Mesodermal cell (in vitro differentiated cells): ENCODE measurements around the gene RPL35.

Experiments used
- H3K27ac ChIP-seq: 2 replicates; pipeline ENCODE4 v1.7.0; 2013; ENCODE audit warnings: mild to moderate bottlenecking, low read depth, low read length, moderate library complexity; ENCODE audit not compliant: severe bottlenecking
- H3K36me3 ChIP-seq: 2 replicates; pipeline ENCODE4 v1.7.1; 2013; ENCODE audit warnings: mild to moderate bottlenecking, low read length, moderate library complexity; ENCODE audit not compliant: control insufficient read depth, insufficient read depth
- H3K4me1 ChIP-seq: one replicate; pipeline ENCODE4 v1.7.1; 2013; ENCODE audit warnings: mild to moderate bottlenecking, low read length; ENCODE audit not compliant: insufficient read depth, control insufficient read depth, poor library complexity, severe bottlenecking
- H3K4me3 ChIP-seq: 2 replicates; pipeline ENCODE4 v1.7.0; 2013; ENCODE audit warnings: low read length, control low read depth, mild to moderate bottlenecking; ENCODE audit not compliant: insufficient read depth, poor library complexity, severe bottlenecking; ENCODE audit errors: extremely low read depth
- H3K9me3 ChIP-seq: 2 replicates; pipeline ENCODE4 v1.7.1; 2013; ENCODE audit warnings: mild to moderate bottlenecking, low read length, moderate library complexity; ENCODE audit not compliant: control insufficient read depth
- WGBS, 2 experiments: methylation state at CpG; one replicate each; pipeline ENCODE4 v1.1.5; 2013; ENCODE audit warnings: missing lambda C conversion rate in 2 of 2; ENCODE audit not compliant: insufficient coverage in 2 of 2; 5-methylcytosine and 5-hydroxymethylcytosine counted together

The RPL35 gene

DNA sequence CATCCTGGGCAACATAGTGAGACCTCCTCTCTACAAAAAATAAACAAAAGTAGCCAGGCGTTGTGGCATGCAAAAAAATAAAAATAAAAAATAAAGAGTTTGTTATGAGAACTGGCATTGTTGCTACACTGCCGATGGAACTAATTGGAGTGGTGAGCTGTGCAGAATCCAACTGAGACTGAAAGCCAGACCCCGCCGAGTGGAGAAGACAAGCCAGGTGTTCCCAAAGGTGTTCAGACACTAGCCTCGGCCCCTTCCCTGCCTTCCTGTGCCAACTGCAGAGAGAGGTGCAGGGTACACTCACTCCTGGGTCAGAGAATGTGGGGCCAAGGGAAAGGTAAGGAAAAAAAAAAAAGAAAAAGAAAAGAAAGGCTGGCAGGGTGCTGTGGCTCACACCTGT is 46.2 kb downstream of the RPL35 start:
- 85 to 88% methylated on average over 4 of the region's 5 CpGs for WGBS, 2 experiments
- Histone ChIP-seq H3K9me3 (no peaks in the 10 kb centered on the region), H3K4me1 (peaks cover 53% of the 10 kb centered on the region), H3K27ac (no peak overlapping the region), H3K4me3 (no peak overlapping the region), H3K36me3 (no peaks in the 10 kb centered on the region)

DNA sequence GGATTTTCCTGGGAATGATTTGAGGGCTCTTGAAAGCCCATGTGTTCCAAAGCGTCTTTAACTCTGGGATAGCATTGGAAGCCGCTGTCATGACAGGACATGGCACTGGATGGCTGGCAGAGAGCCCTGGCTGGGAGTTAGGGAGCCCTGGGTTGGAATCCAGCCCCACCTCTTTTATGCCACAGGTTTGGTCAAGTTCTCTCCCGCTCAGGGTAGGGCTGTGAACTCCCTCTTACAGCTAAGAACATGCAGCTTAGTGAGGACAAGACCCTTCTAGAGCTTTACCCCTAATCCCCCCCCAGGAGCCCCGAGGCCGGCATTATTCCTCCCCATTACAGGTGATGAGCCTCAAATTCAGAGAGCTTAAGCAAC is 47.6 kb downstream of the RPL35 start:
- H3K9me3 ChIP-seq: no peaks in the 10 kb centered on the region
- H3K36me3 ChIP-seq: no peaks in the 10 kb centered on the region
- 100% methylated on average over 2 to 3 of the region's 5 CpGs for WGBS, 2 experiments
- H3K4me1 ChIP-seq: peaks cover 61% of the 10 kb centered on the region
- H3K4me3 ChIP-seq: no peak overlapping the region
- H3K27ac ChIP-seq: peak overlapping the region; percentile 98

DNA sequence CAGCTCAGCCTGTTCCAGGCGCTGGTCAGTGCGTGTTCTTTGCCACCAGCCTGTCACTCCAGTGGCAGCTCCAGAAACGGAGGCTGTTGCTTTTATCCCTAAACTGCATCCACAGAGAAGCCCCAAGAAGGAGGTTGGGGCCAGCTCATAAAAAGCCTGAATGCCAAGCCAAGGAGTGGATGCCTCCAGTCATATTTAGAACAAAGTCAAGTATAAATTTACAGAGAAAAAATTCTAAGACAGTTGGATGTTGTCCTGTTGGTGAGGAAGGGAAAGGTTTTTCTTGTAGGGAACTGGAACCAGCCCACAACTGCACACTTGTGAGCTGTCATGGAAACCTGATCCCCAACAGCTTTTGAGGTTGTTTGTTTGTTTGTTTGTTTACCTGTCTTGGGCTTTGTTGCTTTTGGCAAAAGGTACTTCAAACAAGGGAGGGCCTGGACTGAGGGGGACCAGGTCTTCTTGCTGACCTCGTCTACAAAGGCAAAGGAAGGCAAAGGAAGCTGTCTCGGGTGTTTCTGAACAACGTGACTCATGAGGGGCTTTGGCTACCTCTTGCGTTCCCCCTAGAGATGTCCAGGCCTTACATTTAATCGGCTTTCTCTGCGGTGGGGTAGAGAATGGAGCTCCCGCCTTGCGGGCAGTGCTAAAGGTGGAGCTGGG is 48.1 kb downstream of the RPL35 start:
- H3K27ac ChIP-seq: peak overlapping the region; percentile 98

DNA sequence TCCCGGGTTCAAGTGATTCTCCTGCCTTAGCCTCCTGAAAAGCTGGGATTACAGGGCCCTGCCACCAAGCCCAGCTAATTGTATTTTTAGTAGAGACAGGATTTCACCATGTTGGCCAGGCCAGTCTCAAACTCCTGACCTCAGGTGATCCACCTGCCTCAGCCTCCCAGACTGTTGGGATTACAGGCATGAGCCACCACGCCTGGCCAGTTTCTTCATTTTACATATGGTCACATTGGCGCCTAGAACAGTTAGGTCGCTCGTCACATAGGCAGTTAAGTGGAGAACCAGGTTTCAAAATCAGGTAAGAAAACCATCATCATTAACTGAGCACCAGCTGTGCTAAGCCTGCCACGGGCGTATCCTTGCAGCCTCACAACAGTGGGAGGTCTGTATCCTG is 48.7 kb downstream of the RPL35 start:
- no peak overlapping the region for H3K4me3 ChIP-seq
- peaks cover 57% of the 10 kb centered on the region for H3K4me1 ChIP-seq
- H3K27ac ChIP-seq: peak overlapping the region; percentile 98
- WGBS, 2 experiments: 84 to 90% methylated on average over 5 to 7 of the region's 7 CpGs
- H3K9me3 ChIP-seq: no peaks in the 10 kb centered on the region
- no peaks in the 10 kb centered on the region for H3K36me3 ChIP-seq

More for the DNA sequence above, 48.1 kb downstream of the RPL35 start:
- H3K36me3 ChIP-seq: no peaks in the 10 kb centered on the region
- 80 to 86% methylated on average over 10 to 11 of the region's 11 CpGs for WGBS, 2 experiments
- H3K4me1 ChIP-seq: peaks cover 57% of the 10 kb centered on the region
- H3K9me3 ChIP-seq: no peaks in the 10 kb centered on the region
- H3K4me3 ChIP-seq: no peak overlapping the region

DNA sequence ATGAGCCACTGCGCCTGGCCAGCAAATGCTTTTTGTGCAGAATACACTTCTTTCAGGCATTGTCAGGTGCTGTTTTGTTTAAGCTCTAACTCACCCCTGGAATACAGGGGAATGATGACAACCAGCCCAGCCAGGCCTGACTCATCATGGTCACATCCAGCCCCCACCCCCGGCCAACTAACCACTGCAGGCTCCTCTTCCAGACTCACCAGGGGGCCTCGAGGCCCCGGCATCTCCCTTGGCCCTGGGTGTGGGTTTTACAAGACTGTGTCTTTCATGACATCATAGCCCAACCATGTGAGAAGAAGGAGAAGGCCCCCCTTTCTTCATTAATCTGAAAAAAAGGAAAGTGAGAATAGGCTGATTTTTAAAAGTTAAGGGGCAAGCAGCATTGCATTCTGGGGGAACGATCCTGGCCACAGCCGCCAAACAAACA is 49.3 kb downstream of the RPL35 start:
- no peak overlapping the region for H3K4me3 ChIP-seq
- H3K4me1 ChIP-seq: peaks cover 56% of the 10 kb centered on the region
- peak overlapping the region; percentile 98 for H3K27ac ChIP-seq
- no peaks in the 10 kb centered on the region for H3K36me3 ChIP-seq
- no peaks in the 10 kb centered on the region for H3K9me3 ChIP-seq
- 52 to 82% methylated on average over 1 to 3 of the region's 6 CpGs for WGBS, 2 experiments

DNA sequence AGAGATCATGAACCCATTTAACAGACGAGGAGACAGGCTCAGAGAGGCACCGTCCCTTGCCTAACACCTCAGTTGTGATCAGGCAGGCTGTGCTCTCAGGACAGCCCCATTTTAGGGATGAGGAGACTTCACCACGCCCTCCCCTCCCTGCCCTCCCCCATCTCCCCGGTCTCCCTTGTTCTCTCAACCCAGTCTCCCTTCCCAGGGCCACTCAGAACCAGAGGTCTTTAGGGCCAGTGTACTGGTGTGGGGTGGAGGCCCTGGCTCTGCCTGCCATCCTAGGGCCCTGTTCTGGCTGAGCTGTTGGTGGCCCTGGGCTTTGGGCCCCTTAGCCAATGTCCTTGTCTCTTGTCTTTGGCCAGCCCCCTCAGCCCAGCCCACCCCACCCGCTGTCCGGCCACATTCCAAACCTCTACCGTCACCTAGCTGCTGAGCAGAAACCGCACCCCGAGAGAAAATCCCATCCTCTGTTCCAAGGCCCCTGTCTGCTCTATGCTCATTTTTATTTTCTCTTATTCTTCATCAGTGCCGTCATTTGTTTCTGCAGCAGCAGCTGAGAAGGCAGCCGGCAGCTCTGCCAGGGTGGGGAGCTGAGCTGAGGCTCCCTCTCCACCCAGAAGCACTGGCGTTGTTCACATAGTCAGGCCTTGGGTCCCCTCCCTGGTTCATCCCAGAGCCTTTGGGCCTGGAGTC is 50.9 kb downstream of the RPL35 start:
- Histone ChIP-seq H3K4me3 (no peak overlapping the region), H3K36me3 (no peaks in the 10 kb centered on the region), H3K27ac (peak overlapping the region; percentile 98), H3K9me3 (no peaks in the 10 kb centered on the region), H3K4me1 (peaks cover 50% of the 10 kb centered on the region)
- WGBS, 2 experiments: 17 to 24% methylated on average over 9 to 11 of the region's 12 CpGs

DNA sequence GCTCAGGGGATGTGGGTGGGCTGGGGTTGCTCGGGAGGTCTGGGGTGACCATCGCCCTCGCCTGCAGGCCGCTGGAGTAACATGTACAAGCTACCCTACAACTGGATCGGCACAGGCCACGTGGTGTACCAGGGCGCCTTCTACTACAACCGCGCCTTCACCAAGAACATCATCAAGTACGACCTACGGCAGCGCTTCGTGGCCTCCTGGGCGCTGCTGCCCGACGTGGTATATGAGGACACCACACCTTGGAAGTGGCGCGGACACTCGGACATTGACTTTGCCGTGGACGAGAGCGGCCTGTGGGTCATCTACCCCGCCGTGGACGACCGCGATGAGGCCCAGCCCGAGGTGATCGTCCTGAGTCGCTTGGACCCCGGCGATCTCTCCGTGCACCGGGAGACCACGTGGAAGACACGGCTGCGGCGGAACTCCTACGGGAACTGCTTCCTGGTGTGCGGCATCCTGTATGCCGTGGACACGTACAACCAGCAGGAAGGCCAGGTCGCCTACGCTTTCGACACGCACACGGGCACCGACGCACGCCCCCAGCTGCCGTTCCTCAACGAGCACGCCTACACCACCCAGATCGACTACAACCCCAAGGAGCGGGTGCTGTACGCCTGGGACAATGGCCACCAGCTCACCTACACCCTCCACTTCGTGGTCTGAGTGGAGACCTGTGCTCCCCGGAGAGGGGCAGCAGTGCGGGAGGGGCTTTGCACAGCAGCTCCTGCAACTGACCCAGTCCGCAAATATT is 51.8 kb downstream of the RPL35 start:
- peak overlapping the region; percentile 98 for H3K27ac ChIP-seq
- H3K36me3 ChIP-seq: no peaks in the 10 kb centered on the region
- peaks cover 50% of the 10 kb centered on the region for H3K4me1 ChIP-seq
- WGBS, 2 experiments: 96 to 98% methylated on average over 58 to 59 of the region's 60 CpGs
- H3K4me3 ChIP-seq: no peak overlapping the region
- no peaks in the 10 kb centered on the region for H3K9me3 ChIP-seq

DNA sequence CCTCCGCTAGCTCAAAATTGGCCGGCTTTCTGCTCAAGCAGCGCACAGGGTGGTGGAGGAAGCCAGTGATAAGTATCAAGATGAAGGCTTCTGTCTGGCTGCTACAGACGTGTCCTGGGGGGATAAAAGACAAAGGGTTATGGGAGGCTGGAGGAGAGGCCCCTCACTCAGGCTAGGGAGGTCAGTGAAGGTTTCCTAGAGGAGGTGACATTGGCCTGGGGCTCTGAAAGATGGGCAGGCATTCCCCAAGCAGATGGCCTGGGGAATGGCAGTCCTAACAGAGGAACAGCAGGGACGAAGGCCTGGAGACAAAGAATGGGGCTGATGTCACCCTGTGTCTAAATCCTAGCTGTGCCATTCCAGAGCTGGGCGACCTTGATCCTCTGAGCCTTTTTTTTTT is 52.5 kb downstream of the RPL35 start:
- WGBS, 2 experiments: 94 to 96% methylated on average over 6 of the region's 6 CpGs
- Histone ChIP-seq H3K4me3 (no peak overlapping the region), H3K9me3 (no peaks in the 10 kb centered on the region), H3K27ac (peak overlapping the region; percentile 41), H3K36me3 (no peaks in the 10 kb centered on the region), H3K4me1 (peaks cover 46% of the 10 kb centered on the region)

DNA sequence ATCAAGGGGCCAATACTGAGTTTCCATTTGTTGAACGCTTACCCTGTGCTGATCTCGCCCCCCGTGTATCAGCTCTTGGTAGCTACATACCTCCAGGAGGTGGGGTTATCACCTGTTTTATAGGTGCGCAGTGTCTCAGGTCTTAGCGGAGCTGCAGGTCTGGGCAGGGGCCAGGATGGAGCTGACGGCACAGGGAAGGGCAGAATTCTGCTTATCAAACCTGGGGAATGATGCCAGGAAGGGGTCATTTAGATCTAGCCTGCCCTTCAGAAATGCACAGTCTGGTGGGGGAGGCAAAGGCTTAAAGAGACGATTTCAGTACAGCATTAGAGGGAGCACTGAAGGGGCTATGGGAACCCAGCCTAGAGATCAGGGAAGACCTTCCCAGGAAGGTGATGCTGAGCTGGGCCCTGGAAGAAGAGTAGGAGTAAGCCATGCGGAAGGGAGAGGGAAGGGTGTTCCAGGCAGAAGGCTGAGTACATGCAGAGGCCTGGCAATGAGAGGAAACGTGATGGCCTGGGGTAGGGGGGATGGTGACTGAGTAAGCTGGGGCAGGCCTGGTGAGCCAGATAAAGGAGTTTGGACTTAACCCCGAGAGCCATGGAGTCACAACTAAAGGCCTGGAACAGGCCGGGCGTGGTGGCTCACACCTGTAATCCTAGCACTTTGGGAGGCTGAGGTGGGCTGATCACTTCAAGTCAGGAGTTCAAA is 53.4 kb downstream of the RPL35 start:
- H3K4me3 ChIP-seq: no peak overlapping the region
- H3K4me1 ChIP-seq: peaks cover 38% of the 10 kb centered on the region
- no peaks in the 10 kb centered on the region for H3K36me3 ChIP-seq
- no peak overlapping the region for H3K27ac ChIP-seq
- no peaks in the 10 kb centered on the region for H3K9me3 ChIP-seq
- WGBS, 2 experiments: 91 to 96% methylated on average over 11 to 12 of the region's 12 CpGs
